ENCODE measurements around the gene BTNL8. TPM values are rescaled to one million over a fixed set of nuclear protein-coding genes. Genes with fewer than 3 reads are reported as not detected.

Gene BTNL8
- polyA plus RNA-seq, 3 donors: 0.13 to 0.50 (median 0.13) TPM

GRCh38 chr5:180865981-180866695, 32.8 kb upstream of the BTNL8 start:
- H3K27ac ChIP-seq (ENCODE audit: low read depth in 1 of 2, low read length in 2 of 2): no peak overlapping the region
- no peaks in the 10 kb centered on the region for H3K36me3 Mint-ChIP-seq
- peaks cover 0 to 12% (median 8%) of the 10 kb centered on the region in 3 donors for H3K27me3 Mint-ChIP-seq (ENCODE audit: low read depth in 3 of 3)
- no peaks in the 10 kb centered on the region for H3K79me2 ChIP-seq (ENCODE audit: insufficient read depth, low read length)
- H3K4me3 ChIP-seq (replicated peaks in 1 of 3; ENCODE audit: low read depth in 2 of 3, low read length in 3 of 3): no peak overlapping the region
- H3K36me3 ChIP-seq (replicated peaks in 1 of 2; ENCODE audit: control insufficient read depth in 1 of 2, insufficient read depth in 2 of 2, low read length in 2 of 2): no peaks in the 10 kb centered on the region
- H3K27ac Mint-ChIP-seq: no peak overlapping the region
- no peaks in the 10 kb centered on the region for H3K9me3 ChIP-seq (replicated peaks in 1 of 2; ENCODE audit: control insufficient read depth in 1 of 2, insufficient read depth in 1 of 2, low read length in 2 of 2)
- no peak for TF ChIP-seq CTCF (IDR thresholded peaks at IDR 0.05)
- H2AFZ ChIP-seq (ENCODE audit: insufficient read depth, low read depth, low read length, poor library complexity, severe bottlenecking): no peak overlapping the region
- no peak for DNase-seq
- WGBS (ENCODE audit: insufficient coverage): no CpG with 5 or more reads among the region's 5 CpGs
- H3K4me3 Mint-ChIP-seq: no peak overlapping the region
- no peak overlapping the region for H3K4me2 ChIP-seq (replicated peaks; ENCODE audit: extremely low read depth, low read length, poor library complexity, severe bottlenecking)
- H4K20me1 ChIP-seq (ENCODE audit: insufficient read depth, low read length): no peaks in the 10 kb centered on the region
- H3K4me1 Mint-ChIP-seq: no peaks in the 10 kb centered on the region
- peaks cover 5 to 6% of the 10 kb centered on the region in 2 donors for H3K4me1 ChIP-seq (ENCODE audit: control insufficient read depth in 1 of 2, insufficient read depth in 2 of 2, low read length in 2 of 2)
- H3K9me3 Mint-ChIP-seq: no peaks in the 10 kb centered on the region
- intact Hi-C loops (cut with micrococcal nuclease): loop anchor here (10.0 kb wide), 1 partner anchor 289 kb away; no protein-coding TSS in a partner anchor
- peaks cover 0 to 11% of the 10 kb centered on the region in 2 donors for H3K27me3 ChIP-seq (ENCODE audit: control insufficient read depth in 2 of 2, insufficient read depth in 2 of 2, low read length in 2 of 2)
- no peak overlapping the region for H3K9ac ChIP-seq (ENCODE audit: insufficient read depth, low read length, poor library complexity, severe bottlenecking)

- Histone ChIP-seq H3K79me2 (ENCODE audit: insufficient read depth, low read length) (no peaks in the 10 kb centered on the region), H3K4me2 (replicated peaks; ENCODE audit: extremely low read depth, low read length, poor library complexity, severe bottlenecking) (no peak overlapping the region), H3K36me3 (replicated peaks in 1 of 2; ENCODE audit: control insufficient read depth in 1 of 2, insufficient read depth in 2 of 2, low read length in 2 of 2) (no peaks in the 10 kb centered on the region), H3K27ac (ENCODE audit: low read depth in 1 of 2, low read length in 2 of 2) (no peak overlapping the region), H4K20me1 (ENCODE audit: insufficient read depth, low read length) (no peaks in the 10 kb centered on the region), H2AFZ (ENCODE audit: insufficient read depth, low read depth, low read length, poor library complexity, severe bottlenecking) (no peak overlapping the region), H3K9ac (ENCODE audit: insufficient read depth, low read length, poor library complexity, severe bottlenecking) (no peak overlapping the region), H3K4me3 (replicated peaks in 1 of 3; ENCODE audit: low read depth in 2 of 3, low read length in 3 of 3) (no peak overlapping the region), H3K4me1 (ENCODE audit: control insufficient read depth in 1 of 2, insufficient read depth in 2 of 2, low read length in 2 of 2) (no peaks in the 10 kb centered on the region), H3K27me3 (ENCODE audit: control insufficient read depth in 2 of 2, insufficient read depth in 2 of 2, low read length in 2 of 2) (peaks cover 0 to 11% of the 10 kb centered on the region in 2 donors), H3K9me3 (replicated peaks in 1 of 2; ENCODE audit: control insufficient read depth in 1 of 2, insufficient read depth in 1 of 2, low read length in 2 of 2) (no peaks in the 10 kb centered on the region)
- no peak for TF ChIP-seq CTCF (IDR thresholded peaks at IDR 0.05)
- H3K27ac Mint-ChIP-seq: no peak overlapping the region
- H3K4me1 Mint-ChIP-seq: no peaks in the 10 kb centered on the region
- DNase-seq: no peak
- 96% methylated on average over 3 of the region's 10 CpGs for WGBS (ENCODE audit: insufficient coverage)
- H3K4me3 Mint-ChIP-seq: no peak overlapping the region
- peaks cover 0 to 13% (median 8%) of the 10 kb centered on the region in 3 donors for H3K27me3 Mint-ChIP-seq (ENCODE audit: low read depth in 3 of 3)
- intact Hi-C loops (cut with micrococcal nuclease): loop anchor here (10.0 kb wide), 1 partner anchor 288 kb away; no protein-coding TSS in a partner anchor
- no peaks in the 10 kb centered on the region for H3K9me3 Mint-ChIP-seq
- H3K36me3 Mint-ChIP-seq: no peaks in the 10 kb centered on the region
These were observed 32.0 kb upstream of the BTNL8 start for GRCh38 chr5:180866985-180867384.
